Panc1 (cell line): ENCODE data around the gene MCOLN1. TPM values are rescaled to one million over a fixed set of nuclear protein-coding genes. Genes with fewer than 3 reads are reported as not detected.

ENCODE experiments used
- ATAC-seq: fragments of 200-7000 bp; cut with Tn5 transposase; 2 replicates; pipeline ENCODE4 v1.9.1; 2020; ENCODE audit warnings: mild to moderate bottlenecking, moderate library complexity
- BruUV-seq: library from RNA; stranded (reverse); fragments of 400-500 nt; replicated peaks from 2 replicates; lab custom pipeline; 2021; lab: Mats Ljungman, UMichigan
- CTCF ChIA-PET: fragments of 300-600 bp; sonication (Branson Sonifier 250); formaldehyde crosslinking; loops from one replicate; lab custom pipeline; 2022; ENCODE audit warnings: antibody characterized with exemption; lab: Charles Lee
- POLR2A ChIA-PET: fragments of 300-600 bp; sonication (Branson Sonifier 250); formaldehyde crosslinking; loops from one replicate; lab custom pipeline; 2022; ENCODE audit warnings: antibody characterized with exemption; lab: Charles Lee
- DNase-seq: peaks from one replicate; pipeline ENCODE4 v3.0.0-alpha.2; 2010; ENCODE audit warnings: low read depth, low spot score
- H3K27ac ChIP-seq: 2 replicates; pipeline ENCODE4 v1.5.1; 2011; ENCODE audit warnings: mild to moderate bottlenecking, low read length, inconsistent platforms
- H3K27me3 ChIP-seq: fragments of 200-500 bp; sonication (Bioruptor generic); 2 replicates; pipeline ENCODE4 v1.6.0; 2014; ENCODE audit warnings: low read length, inconsistent platforms; ENCODE audit not compliant: control insufficient read depth, insufficient read depth
- H3K36me3 ChIP-seq: fragments of 200-500 bp; sonication (Bioruptor generic); 2 replicates; pipeline ENCODE4 v1.5.1; 2014; ENCODE audit warnings: inconsistent platforms, mild to moderate bottlenecking, low read length, moderate library complexity; ENCODE audit not compliant: control insufficient read depth, insufficient read depth
- H3K4me1 ChIP-seq: 2 replicates; pipeline ENCODE4 v1.5.1; 2011; ENCODE audit warnings: inconsistent platforms, mild to moderate bottlenecking, low read length, moderate library complexity; ENCODE audit not compliant: control insufficient read depth, insufficient read depth
- H3K4me3 ChIP-seq, 2 experiments: 2 replicates each; pipeline ENCODE4 v1.5.1; 2011 to 2012; ENCODE audit warnings: low read depth in 2 of 2, low read length in 2 of 2, mild to moderate bottlenecking in 2 of 2, inconsistent platforms in 1 of 2, moderate library complexity in 1 of 2
- H3K9me3 ChIP-seq: fragments of 200-500 bp; sonication (Bioruptor generic); 2 replicates; pipeline ENCODE4 v1.5.1; 2014; ENCODE audit warnings: low read depth, mild to moderate bottlenecking, inconsistent platforms, low read length, moderate library complexity; ENCODE audit not compliant: control insufficient read depth, insufficient read depth
- CTCF ChIP-seq: fragments of 450-650 bp; IDR thresholded peaks from 2 replicates; pipeline ENCODE4 v1.5.1; 2017; ENCODE audit warnings: mild to moderate bottlenecking
- POLR2AphosphoS5 ChIP-seq: IDR thresholded peaks from 2 replicates; pipeline ENCODE4 v1.6.1; 2012; ENCODE audit warnings: mild to moderate bottlenecking, low read depth, low read length, moderate library complexity
- REST ChIP-seq, 2 experiments: IDR thresholded peaks; 2 replicates each; pipeline ENCODE4 v1.6.1; 2011 to 2012; ENCODE audit warnings: low read depth in 2 of 2, control low read depth in 1 of 2, low read length in 1 of 2, mild to moderate bottlenecking in 1 of 2, moderate library complexity in 1 of 2; ENCODE audit not compliant: insufficient read depth in 1 of 2
- SIN3A ChIP-seq: IDR thresholded peaks from 2 replicates; pipeline ENCODE4 v1.6.1; 2012; ENCODE audit warnings: low read depth, mild to moderate bottlenecking, low read length, moderate library complexity, borderline replicate concordance; ENCODE audit not compliant: insufficient read depth
- TCF7L2 ChIP-seq: IDR thresholded peaks from 2 replicates; pipeline ENCODE4 v1.6.1; 2011; ENCODE audit warnings: mild to moderate bottlenecking, low read depth, low read length, inconsistent platforms
- in situ Hi-C: cut with HindIII; loops from 2 replicates; pipeline ENCODE4 v1.10.0; 2016; ENCODE audit warnings: low sequenced_read_pairs, low pct_unique_long_range_greater_than_20kb
- intact Hi-C: fragments of 100-400 bp; cut with micrococcal nuclease; formaldehyde crosslinking; loops from one replicate; pipeline ENCODE4 v1.10.0; 2022; ENCODE audit not compliant: unreplicated experiment
- total RNA-seq: library from RNA; stranded (reverse); gene quantifications from one replicate; pipeline ENCODE4 v1.2.1, GENCODE V29; 2021; ENCODE audit not compliant: unreplicated experiment

The MCOLN1 gene
- total RNA-seq, 1 experiment from 2014 or later: 28.0 TPM

GRCh38 chr19:7515645-7516151, 6.7 kb upstream of the MCOLN1 start, which contains the start of gene ZNF358:
ZNF358 (plus strand) TSS chr19:7516103; CDS start chr19:7519243, 3,140 bp downstream.
- in situ Hi-C loops: no loop called here
- Histone ChIP-seq H3K9me3 (no peaks in the 10 kb centered on the region), H3K27ac (peak within 1 kb of the TSS; percentile 84), H3K36me3 (no peaks in the 10 kb centered on the region), H3K4me3 (peak within 1 kb of the TSS; percentile 44 to 57), H3K4me1 (peaks cover 5% of the 10 kb centered on the region), H3K27me3 (no peaks in the 10 kb centered on the region)
- ATAC-seq (peak; percentile 96), DNase-seq (no peak)
- no peak for TF ChIP-seq TCF7L2
- no peak for TF ChIP-seq POLR2AphosphoS5
- no peak for TF ChIP-seq CTCF
- no peak for TF ChIP-seq SIN3A
- no peak for TF ChIP-seq REST (IDR thresholded peaks at IDR 0.05; ENCODE audit: insufficient read depth in 1 of 2, low read depth in 2 of 2, low read length in 1 of 2)
- intact Hi-C loops: no loop called here
- no TSS peak for BruUV-seq
- CTCF ChIA-PET: no interaction called here
- POLR2A ChIA-PET: no interaction called here

- ATAC-seq (no peak), DNase-seq (no peak)
- TF ChIP-seq POLR2AphosphoS5: no peak
- TF ChIP-seq REST (IDR thresholded peaks at IDR 0.05; ENCODE audit: insufficient read depth in 1 of 2, low read depth in 2 of 2, low read length in 1 of 2): no peak
- no peak for TF ChIP-seq TCF7L2
- no peak for TF ChIP-seq CTCF
- TF ChIP-seq SIN3A: no peak
- H3K4me1 ChIP-seq: peaks cover 5% of the 10 kb centered on the region
- intact Hi-C loops (no loop called here), in situ Hi-C loops (no loop called here)
- ChIA-PET CTCF (no interaction called here), POLR2A (no interaction called here)
- no peaks in the 10 kb centered on the region for H3K9me3 ChIP-seq
- H3K27ac ChIP-seq: peak overlapping the region; percentile 64
- H3K27me3 ChIP-seq: no peaks in the 10 kb centered on the region
- H3K36me3 ChIP-seq: no peaks in the 10 kb centered on the region
- H3K4me3 ChIP-seq: peak overlapping the region; percentile 44 to 55
- no TSS peak for BruUV-seq
Observed at GRCh38 chr19:7516333-7516732, 6.1 kb upstream of the MCOLN1 start.
